ENCODE measurements around the gene ARL13B.
"Not testable (repeated sequence)": the region's sequence is repeated elsewhere in the genome, so short reads cannot be mapped to it uniquely, and the experiment has no call there.

ARL13B gene

DNA sequence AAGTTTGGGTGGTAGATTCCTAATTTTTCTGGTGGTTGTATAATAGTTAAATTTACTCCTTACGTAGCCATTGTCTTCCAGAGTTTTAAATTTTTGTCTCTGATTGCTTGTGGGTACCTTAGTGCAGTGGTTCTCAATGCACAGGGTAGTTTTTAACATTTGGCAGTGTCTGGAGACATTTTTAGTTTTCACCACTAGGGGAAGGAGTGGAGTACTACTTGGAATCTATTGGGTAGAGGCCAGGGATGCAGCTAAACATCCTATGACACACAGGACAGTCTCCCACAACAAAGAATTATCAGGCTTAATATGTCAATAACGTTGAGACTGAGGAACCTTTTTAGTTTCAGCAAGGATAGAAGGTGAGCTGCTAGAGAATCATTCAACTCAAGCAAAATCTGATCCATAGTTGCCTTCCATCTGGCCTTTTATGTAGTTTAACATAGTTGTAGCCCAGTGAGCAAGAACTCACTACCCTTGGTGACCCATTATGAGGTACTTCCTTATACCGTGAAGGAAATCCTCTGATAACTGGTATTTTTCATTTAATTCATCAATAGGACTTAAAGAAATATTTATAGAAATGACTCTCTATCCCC is 57.1 kb downstream of the ARL13B start:
- DNase-seq (ENCODE audit: low spot score) = no peak
- Histone ChIP-seq H3K4me3 (no peak overlapping the region), H3K27ac (no peak overlapping the region)
- TF ChIP-seq, protein P1, sequence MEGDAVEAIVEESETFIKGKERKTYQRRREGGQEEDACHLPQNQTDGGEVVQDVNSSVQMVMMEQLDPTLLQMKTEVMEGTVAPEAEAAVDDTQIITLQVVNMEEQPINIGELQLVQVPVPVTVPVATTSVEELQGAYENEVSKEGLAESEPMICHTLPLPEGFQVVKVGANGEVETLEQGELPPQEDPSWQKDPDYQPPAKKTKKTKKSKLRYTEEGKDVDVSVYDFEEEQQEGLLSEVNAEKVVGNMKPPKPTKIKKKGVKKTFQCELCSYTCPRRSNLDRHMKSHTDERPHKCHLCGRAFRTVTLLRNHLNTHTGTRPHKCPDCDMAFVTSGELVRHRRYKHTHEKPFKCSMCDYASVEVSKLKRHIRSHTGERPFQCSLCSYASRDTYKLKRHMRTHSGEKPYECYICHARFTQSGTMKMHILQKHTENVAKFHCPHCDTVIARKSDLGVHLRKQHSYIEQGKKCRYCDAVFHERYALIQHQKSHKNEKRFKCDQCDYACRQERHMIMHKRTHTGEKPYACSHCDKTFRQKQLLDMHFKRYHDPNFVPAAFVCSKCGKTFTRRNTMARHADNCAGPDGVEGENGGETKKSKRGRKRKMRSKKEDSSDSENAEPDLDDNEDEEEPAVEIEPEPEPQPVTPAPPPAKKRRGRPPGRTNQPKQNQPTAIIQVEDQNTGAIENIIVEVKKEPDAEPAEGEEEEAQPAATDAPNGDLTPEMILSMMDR (IDR thresholded peaks at IDR 0.05) = no peak

DNA sequence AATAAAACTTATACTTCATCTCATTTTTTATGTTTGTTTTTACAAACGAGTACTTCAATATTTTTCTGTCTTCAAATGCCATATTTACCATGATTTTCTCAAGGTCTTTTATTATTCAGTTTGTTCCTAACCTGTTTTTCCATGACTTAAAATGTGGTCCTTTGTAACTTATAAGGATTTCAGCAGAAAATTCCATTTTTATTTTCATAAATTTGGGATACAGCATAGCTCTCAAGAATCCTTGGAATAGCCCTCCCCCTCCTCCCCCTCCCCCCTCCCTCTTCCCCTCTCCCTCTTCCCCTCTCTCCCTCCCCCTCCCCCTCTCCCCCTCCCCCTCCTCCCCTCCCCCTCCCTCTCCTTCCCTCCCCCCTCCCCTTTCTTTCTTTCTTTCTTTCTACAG is 63.3 kb downstream of the ARL13B start:
- no peak overlapping the region for H3K27ac ChIP-seq
- H3K4me3 ChIP-seq = no peak overlapping the region
- TF ChIP-seq, protein P1 (IDR thresholded peaks at IDR 0.05) = no peak
- no peak for DNase-seq (ENCODE audit: low spot score)

DNA sequence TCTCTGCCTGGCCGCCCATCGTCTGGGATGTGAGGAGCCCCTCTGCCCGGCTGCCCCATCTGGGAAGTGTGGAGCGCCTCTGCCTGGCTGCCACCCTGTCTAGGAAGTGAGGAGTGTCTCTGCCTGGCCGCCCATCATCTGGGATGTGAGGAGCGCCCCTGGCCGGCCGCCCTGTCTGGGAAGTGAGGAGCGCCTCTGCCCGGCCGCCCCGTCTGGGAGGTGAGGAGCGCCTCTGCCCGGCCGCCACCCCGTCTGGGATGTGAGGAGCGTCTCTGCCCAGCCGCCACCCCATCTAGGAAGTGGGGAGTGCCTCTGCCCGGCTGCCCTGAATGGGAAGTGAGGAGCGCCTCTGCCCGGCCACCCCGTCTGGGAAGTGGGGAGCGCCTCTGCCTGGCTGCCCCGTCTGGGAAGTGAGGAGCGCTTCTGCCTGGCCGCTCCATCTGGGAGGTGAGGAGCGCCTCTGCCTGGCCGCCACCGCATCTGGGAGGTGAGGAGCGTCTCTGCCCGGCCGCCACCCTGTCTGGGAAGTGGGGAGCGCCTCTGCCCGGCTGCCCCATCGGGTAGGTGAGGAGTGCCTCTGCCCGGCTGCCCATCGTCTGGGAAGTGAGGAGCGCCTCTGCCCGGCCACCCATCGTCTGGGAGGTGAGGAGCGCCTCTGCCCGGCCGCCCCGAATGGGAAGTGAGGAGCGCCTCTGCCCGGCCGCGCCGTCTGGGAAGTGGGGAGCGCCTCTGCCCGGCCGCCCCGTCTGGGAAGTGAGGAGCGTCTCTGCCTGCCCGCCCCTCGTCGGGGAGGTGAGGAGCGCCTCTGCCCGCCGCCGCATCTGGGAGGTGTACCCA is 64.4 kb downstream of the ARL13B start:
- not testable (repeated sequence) for H3K4me3 ChIP-seq; H3K27ac ChIP-seq; DNase-seq (ENCODE audit: low spot score)

DNA sequence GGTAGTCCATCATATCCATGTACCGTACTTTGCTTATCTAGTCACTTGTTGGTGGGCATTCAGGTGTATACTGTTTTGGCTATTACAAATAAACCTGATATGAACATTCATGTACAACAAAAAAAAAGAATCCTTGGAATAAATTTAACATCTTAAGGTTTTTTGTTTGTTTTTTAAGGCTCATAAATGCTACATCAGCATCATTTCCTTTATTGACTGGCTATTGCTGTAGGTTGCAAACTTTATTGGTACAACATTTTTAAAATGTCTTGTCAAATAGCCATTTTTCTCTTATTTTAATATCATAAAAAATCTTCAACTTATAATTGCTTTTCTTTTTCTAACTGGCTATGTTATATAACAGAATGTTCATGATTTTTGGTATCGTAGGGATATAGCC is 66.6 kb downstream of the ARL13B start:
- TF ChIP-seq, protein P1 (IDR thresholded peaks at IDR 0.05) = no peak
- no peak overlapping the region for H3K4me3 ChIP-seq
- no peak overlapping the region for H3K27ac ChIP-seq
- no peak for DNase-seq (ENCODE audit: low spot score)

DNA sequence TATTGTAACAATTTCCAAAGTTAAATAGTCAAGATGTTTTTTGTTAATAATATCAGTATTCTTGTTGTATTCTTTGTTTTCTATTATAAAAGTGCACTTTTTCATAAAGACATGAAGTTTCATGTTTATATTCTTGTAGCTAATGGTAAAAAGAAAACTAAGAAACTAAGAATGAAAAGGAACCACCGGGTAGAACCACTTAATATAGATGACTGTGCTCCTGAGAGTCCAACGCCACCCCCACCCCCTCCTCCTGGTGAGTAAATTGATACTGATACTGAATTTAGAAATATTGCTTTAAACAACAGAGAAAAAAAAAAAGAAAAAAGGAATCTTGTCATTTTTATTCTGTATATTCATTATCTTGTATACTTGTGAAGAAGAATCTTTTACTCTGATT is 69.3 kb downstream of the ARL13B start:
- DNase-seq (ENCODE audit: low spot score) = no peak
- no peak overlapping the region for H3K27ac ChIP-seq
- H3K4me3 ChIP-seq = no peak overlapping the region
- TF ChIP-seq, protein P1 (IDR thresholded peaks at IDR 0.05) = no peak

DNA sequence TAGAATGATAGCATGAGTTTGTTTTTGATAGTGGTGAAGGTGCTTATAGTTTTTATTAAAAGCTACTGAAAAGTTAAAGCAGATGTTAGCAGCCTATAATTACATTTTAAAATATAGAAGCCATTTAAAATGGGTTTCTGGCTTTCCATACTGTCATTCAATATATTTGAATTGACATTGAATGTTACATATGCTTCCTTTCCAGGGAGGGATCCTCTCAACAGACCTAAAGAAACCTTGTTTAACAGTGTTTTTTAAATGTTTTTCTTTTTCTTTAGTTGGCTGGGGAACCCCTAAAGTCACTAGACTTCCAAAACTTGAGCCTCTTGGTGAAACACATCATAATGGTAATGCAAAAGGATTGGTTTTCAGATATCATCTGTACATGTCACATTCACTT is 70.6 kb downstream of the ARL13B start:
- TF ChIP-seq, protein P1 (IDR thresholded peaks at IDR 0.05) = no peak
- Histone ChIP-seq H3K27ac (no peak overlapping the region), H3K4me3 (no peak overlapping the region)
- no peak for DNase-seq (ENCODE audit: low spot score)

DNA sequence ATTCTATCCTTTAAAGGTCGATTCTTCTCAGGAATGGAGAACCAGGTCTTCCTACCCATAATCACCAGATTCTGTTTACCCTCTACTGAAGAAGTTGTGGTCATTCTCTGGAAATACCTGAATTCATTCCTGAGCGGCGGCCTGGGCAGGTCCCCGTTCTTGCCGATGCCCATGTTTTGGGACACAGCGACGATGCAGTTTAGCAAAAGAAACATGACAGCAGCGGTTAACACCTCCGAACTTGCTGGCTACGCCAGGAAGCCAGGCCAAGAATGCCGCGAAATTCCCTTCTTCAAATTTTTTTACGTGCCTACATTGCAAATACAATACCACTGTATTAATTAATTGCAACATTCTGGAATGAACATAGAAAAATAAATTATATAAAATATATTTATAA is 81.3 kb downstream of the ARL13B start:
- Histone ChIP-seq H3K4me3 (no peak overlapping the region), H3K27ac (no peak overlapping the region)
- no peak for DNase-seq (ENCODE audit: low spot score)
- TF ChIP-seq, protein P1 (IDR thresholded peaks at IDR 0.05) = no peak

Measured in coronary artery (tissue), 2 donors.